ENCODE results near the gene PEPD.
A peak's percentile ranks its signal among the peaks of the same experiment; 100 is the strongest.
"Not testable (repeated sequence)": the region's sequence is repeated elsewhere in the genome, so short reads cannot be mapped to it uniquely, and the experiment has no call there.

PEPD gene

DNA sequence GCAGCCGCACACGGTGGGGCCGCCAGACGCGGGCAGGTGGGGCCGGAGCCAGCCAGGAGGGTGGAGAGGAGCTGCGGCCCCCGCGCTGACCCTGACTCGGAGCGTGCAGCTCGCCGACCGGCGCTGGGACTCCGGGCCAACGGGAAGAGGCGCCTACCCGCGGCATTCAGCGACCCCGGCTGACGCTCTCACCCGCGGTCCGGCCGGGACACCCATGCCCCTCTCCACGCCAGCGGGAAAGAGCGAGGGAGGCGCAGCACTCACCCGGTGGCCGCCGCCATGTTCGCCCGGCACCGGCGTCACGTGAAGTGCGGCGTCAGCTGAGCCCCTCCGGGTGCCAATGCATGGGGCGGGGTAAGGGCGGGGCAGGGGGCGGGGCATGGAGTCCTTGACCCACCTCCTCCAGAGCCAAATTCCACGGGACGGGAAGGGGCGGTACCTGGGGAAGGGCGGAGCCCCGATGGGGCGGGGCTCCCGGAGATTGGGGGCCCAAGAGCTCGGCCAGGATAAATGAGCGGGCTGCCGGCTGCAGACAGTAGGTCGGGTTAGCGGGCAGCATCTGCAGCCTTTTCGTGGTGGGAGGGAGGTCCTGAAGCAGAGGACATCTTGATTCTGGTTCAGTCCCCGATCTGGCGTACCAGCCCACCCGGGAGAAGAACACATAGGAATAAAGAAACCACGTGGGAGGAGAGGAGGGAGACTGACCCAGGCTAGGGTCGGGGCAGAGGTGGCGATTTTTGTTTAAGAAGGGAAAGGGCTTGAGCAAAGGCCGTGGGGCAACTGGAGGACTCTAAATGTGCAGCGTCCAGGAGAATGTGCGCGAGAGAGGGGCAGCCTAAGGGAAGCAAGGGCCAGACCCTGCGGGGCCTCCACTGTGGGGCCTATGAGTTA is at the start of gene PEPD:
Gene PEPD (minus strand): TSS at position 312 of the 891 bp plus-strand sequence. CDS start 31 bp downstream, at position 281.
- ChIA-PET POLR2A (ENCODE audit: low non-redundant PET) (no interaction called here), CTCF (interaction anchor here (0.5 to 1.0 kb wide), 2 partner anchors 250 to 264 kb away, joined by 3 to 5 read pairs; no protein-coding TSS in a partner anchor)
- no peak within 1 kb of the TSS for H3K27ac ChIP-seq
- peak; percentile 98 for DNase-seq (ENCODE audit: low spot score)
- TF ChIP-seq, protein P1, sequence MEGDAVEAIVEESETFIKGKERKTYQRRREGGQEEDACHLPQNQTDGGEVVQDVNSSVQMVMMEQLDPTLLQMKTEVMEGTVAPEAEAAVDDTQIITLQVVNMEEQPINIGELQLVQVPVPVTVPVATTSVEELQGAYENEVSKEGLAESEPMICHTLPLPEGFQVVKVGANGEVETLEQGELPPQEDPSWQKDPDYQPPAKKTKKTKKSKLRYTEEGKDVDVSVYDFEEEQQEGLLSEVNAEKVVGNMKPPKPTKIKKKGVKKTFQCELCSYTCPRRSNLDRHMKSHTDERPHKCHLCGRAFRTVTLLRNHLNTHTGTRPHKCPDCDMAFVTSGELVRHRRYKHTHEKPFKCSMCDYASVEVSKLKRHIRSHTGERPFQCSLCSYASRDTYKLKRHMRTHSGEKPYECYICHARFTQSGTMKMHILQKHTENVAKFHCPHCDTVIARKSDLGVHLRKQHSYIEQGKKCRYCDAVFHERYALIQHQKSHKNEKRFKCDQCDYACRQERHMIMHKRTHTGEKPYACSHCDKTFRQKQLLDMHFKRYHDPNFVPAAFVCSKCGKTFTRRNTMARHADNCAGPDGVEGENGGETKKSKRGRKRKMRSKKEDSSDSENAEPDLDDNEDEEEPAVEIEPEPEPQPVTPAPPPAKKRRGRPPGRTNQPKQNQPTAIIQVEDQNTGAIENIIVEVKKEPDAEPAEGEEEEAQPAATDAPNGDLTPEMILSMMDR (conservative IDR thresholded peaks at IDR 0.05; ENCODE audit: low read depth) = no peak

GRCh38 chr19:33569821-33570220 is 48.2 kb upstream of the PEPD start:
- CTCF ChIA-PET = no interaction called here
- DNase-seq (ENCODE audit: low spot score) = no peak
- TF ChIP-seq, protein P1 (conservative IDR thresholded peaks at IDR 0.05; ENCODE audit: low read depth) = no peak
- POLR2A ChIA-PET (ENCODE audit: low non-redundant PET) = no interaction called here
- no peak overlapping the region for H3K27ac ChIP-seq

GRCh38 chr19:33568706-33569105 is 47.1 kb upstream of the PEPD start:
- TF ChIP-seq, protein P1 (conservative IDR thresholded peaks at IDR 0.05; ENCODE audit: low read depth) = no peak
- no peak overlapping the region for H3K27ac ChIP-seq
- ChIA-PET CTCF (no interaction called here), POLR2A (ENCODE audit: low non-redundant PET) (no interaction called here)
- DNase-seq (ENCODE audit: low spot score) = no peak

- DNase-seq (ENCODE audit: low spot score) = no peak
- TF ChIP-seq, protein P1 (conservative IDR thresholded peaks at IDR 0.05; ENCODE audit: low read depth) = no peak
- no peak overlapping the region for H3K27ac ChIP-seq
- ChIA-PET CTCF (no interaction called here), POLR2A (ENCODE audit: low non-redundant PET) (no interaction called here)
Observed at GRCh38 chr19:33564836-33565338, 43.3 kb upstream of the PEPD start.

GRCh38 chr19:33562636-33563035 is 41.0 kb upstream of the PEPD start:
- no peak for DNase-seq (ENCODE audit: low spot score)
- CTCF ChIA-PET = interaction anchor here (0.6 kb wide), 1 partner anchor 1801 kb away, joined by 3 read pairs; no protein-coding TSS in a partner anchor
- POLR2A ChIA-PET (ENCODE audit: low non-redundant PET) = no interaction called here
- H3K27ac ChIP-seq = no peak overlapping the region
- TF ChIP-seq, protein P1 (conservative IDR thresholded peaks at IDR 0.05; ENCODE audit: low read depth) = no peak

DNA sequence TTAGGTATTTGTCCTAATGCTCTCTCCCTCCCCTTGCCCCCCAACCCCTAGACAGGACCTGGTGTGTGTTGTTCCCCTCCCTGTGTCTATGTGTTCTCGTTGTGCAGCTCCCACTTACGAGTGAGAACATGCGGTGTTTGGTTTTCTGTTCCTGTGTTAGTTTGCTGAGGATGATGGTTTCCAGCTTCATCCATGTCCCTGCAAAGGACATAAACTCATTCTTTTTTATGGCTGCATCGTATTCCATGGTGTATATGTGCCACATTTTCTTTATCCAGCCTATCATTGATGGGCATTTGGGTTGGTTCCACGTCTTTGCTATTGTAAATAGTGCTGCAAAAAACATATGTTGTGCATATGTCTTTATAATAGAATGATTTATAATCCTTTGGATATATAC is 40.1 kb upstream of the PEPD start:
- CTCF ChIA-PET; POLR2A ChIA-PET (ENCODE audit: low non-redundant PET); H3K27ac ChIP-seq; DNase-seq (ENCODE audit: low spot score): not testable (repeated sequence)

GRCh38 chr19:33561261-33561660 is 39.7 kb upstream of the PEPD start:
- CTCF ChIA-PET = interaction anchor here (0.6 kb wide), 1 partner anchor 101 kb away, joined by 4 read pairs; no protein-coding TSS in a partner anchor
- H3K27ac ChIP-seq = no peak overlapping the region
- no peak for DNase-seq (ENCODE audit: low spot score)
- POLR2A ChIA-PET (ENCODE audit: low non-redundant PET) = no interaction called here
- TF ChIP-seq, protein P1 (conservative IDR thresholded peaks at IDR 0.05; ENCODE audit: low read depth) = no peak
